ENCODE measurements around the gene RFX3. TPM values are rescaled to one million over a fixed set of nuclear protein-coding genes. Genes with fewer than 3 reads are reported as not detected.

The RFX3 gene
- polyA plus RNA-seq, 1 donor = 9.8 TPM

DNA sequence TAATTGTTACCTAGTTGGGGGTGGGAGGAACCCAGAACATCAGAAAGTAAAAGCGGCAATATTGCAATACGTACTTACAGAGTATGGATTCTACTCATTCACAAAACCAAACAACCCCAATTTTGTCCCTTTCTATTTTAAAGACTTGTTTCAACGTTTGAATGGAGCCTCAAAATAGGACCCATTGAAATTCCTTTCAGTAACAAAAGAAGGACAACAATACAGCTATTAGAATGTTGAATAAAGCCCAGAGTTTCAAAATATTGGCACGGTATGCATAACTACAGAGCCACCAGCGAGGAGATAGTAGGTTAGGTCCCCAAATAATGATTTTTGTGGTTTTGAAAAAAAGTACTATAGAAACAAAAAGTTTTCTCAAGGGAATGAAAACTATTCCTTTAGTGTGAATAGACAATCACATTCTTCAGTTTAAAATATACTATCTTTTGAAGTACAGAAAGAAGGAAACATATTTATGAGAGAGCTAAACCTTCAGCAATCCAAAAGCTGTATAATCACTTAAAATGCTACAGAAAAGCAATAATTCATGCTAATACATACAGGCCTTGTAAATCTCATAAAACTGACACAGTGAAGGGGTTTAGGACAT is 235.5 kb downstream of the RFX3 start:
- Histone ChIP-seq H3K4me1 (ENCODE audit: control insufficient read depth, insufficient read depth, low read length) (no peaks in the 10 kb centered on the region), H3K27me3 (ENCODE audit: control insufficient read depth, insufficient read depth, low read length) (no peaks in the 10 kb centered on the region), H3K36me3 (ENCODE audit: control insufficient read depth, insufficient read depth, low read length) (no peaks in the 10 kb centered on the region), H3K4me3 (ENCODE audit: low read length) (no peak overlapping the region), H3K9me3 (ENCODE audit: control insufficient read depth, low read depth, low read length) (no peaks in the 10 kb centered on the region), H3K27ac (ENCODE audit: low read length) (no peak overlapping the region)
- no peak for DNase-seq
- 100% methylated on average over 2 of the region's 5 CpGs for WGBS (ENCODE audit: insufficient coverage, low lambda C conversion rate)

DNA sequence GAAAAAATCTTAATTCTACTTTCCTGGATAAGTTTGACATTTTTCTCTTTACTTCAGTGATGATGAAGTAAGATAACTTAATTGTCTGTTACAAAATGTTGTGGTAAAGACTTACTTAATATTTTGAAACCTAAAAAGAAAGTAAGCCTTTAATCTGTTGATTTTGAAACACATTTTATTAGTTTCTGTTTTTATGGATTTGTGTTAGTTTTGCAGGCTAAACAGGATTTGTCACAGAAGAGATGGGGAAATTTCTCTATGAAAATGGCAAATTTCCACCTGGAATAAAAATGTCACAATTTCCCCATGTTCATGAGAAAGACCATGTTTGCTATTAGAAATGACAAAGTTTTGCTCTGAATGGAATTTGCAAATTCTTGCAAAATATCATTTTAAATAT is 237.1 kb downstream of the RFX3 start:
- no peaks in the 10 kb centered on the region for H3K9me3 ChIP-seq (ENCODE audit: control insufficient read depth, low read depth, low read length)
- no peaks in the 10 kb centered on the region for H3K36me3 ChIP-seq (ENCODE audit: control insufficient read depth, insufficient read depth, low read length)
- H3K27me3 ChIP-seq (ENCODE audit: control insufficient read depth, insufficient read depth, low read length) = no peaks in the 10 kb centered on the region
- no peaks in the 10 kb centered on the region for H3K4me1 ChIP-seq (ENCODE audit: control insufficient read depth, insufficient read depth, low read length)
- H3K27ac ChIP-seq (ENCODE audit: low read length) = no peak overlapping the region
- H3K4me3 ChIP-seq (ENCODE audit: low read length) = no peak overlapping the region
- no peak for DNase-seq

DNA sequence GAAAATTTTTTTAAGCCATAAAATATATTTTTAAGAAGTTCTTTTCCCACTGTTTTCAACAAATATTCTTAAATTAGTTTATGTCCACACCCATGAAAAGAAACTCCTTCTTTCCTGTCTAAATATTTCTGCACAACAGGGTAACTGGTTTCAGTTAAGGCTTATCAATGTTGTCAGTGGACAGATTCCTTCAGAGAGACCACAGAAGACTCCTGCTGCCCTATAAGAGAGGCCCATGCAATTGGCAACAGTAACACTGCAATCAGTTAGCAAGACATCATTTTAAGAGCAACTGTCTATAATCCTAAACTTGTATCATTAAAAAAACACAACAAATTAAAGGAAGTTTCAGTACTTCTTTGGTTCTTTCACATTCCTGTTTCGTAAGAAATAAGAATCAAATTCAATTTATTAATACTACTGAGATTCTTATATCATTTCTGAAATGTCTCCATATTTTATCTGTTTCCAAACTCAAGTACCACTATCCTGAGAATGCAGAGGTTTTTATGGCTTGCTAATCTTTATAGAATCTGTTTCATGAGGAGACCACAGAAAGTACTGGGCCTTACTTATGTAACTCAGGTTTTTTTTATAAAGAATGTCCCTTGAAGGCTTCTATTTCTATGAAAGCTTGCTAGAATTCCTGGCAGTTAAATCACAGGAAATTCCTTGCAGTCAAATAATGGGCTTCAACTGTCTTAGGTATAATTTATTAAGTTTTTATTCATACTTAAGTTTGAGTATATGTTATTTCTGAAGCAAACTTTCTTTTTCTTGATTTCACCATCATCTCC is 240.2 kb downstream of the RFX3 start:
- Histone ChIP-seq H3K27me3 (ENCODE audit: control insufficient read depth, insufficient read depth, low read length) (no peaks in the 10 kb centered on the region), H3K4me1 (ENCODE audit: control insufficient read depth, insufficient read depth, low read length) (no peaks in the 10 kb centered on the region), H3K36me3 (ENCODE audit: control insufficient read depth, insufficient read depth, low read length) (no peaks in the 10 kb centered on the region), H3K27ac (ENCODE audit: low read length) (no peak overlapping the region), H3K9me3 (ENCODE audit: control insufficient read depth, low read depth, low read length) (no peaks in the 10 kb centered on the region), H3K4me3 (ENCODE audit: low read length) (no peak overlapping the region)
- 100% methylated on average over 1 of the region's 1 CpG for WGBS (ENCODE audit: insufficient coverage, low lambda C conversion rate)
- no peak for DNase-seq

DNA sequence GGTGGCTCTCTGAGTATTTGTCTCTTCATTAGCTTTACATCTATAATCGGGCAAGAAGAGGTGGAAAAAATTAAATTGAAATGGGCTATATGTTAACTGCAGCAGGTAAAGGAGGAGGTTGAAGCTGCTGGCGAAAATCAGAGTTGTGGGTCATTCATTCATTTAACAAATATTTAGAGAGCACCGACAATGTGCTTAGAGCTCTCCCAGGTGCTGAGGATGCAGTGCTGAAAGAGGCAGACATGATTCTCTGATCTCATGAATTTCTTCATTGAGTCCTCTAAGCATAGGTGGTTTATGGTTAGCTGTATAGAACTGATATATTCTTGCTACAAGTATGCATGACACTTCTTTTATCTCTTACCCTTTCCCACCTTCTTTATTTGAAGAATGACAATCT is 243.4 kb downstream of the RFX3 start:
- H3K4me3 ChIP-seq (ENCODE audit: low read length) = no peak overlapping the region
- H3K27ac ChIP-seq (ENCODE audit: low read length) = no peak overlapping the region
- WGBS (ENCODE audit: insufficient coverage, low lambda C conversion rate) = no CpG with 5 or more reads among the region's 3 CpGs
- no peak for DNase-seq
- H3K27me3 ChIP-seq (ENCODE audit: control insufficient read depth, insufficient read depth, low read length) = no peaks in the 10 kb centered on the region
- H3K9me3 ChIP-seq (ENCODE audit: control insufficient read depth, low read depth, low read length) = no peaks in the 10 kb centered on the region
- no peaks in the 10 kb centered on the region for H3K36me3 ChIP-seq (ENCODE audit: control insufficient read depth, insufficient read depth, low read length)
- no peaks in the 10 kb centered on the region for H3K4me1 ChIP-seq (ENCODE audit: control insufficient read depth, insufficient read depth, low read length)

DNA sequence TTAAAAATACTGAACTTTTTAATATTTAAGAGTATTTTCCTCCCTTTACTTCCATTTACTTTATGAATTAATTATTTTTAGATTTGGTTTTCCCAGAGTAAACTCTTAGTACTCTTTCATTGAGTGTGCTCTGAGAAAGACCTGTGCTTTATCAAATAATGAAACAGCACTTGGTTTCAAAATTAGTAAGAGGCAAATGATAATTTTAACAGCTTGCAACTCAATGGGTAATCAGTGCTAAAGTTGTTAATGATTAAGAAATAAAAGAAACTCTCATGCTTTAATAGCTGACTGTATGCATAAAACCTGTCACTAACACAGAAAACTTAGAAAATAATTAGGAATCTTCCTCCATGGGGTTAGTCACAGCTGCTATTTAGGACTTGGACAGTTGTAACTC is 244.4 kb downstream of the RFX3 start:
- DNase-seq = no peak
- H3K9me3 ChIP-seq (ENCODE audit: control insufficient read depth, low read depth, low read length) = no peaks in the 10 kb centered on the region
- H3K4me3 ChIP-seq (ENCODE audit: low read length) = no peak overlapping the region
- no peak overlapping the region for H3K27ac ChIP-seq (ENCODE audit: low read length)
- H3K27me3 ChIP-seq (ENCODE audit: control insufficient read depth, insufficient read depth, low read length) = no peaks in the 10 kb centered on the region
- H3K4me1 ChIP-seq (ENCODE audit: control insufficient read depth, insufficient read depth, low read length) = no peaks in the 10 kb centered on the region
- no peaks in the 10 kb centered on the region for H3K36me3 ChIP-seq (ENCODE audit: control insufficient read depth, insufficient read depth, low read length)

DNA sequence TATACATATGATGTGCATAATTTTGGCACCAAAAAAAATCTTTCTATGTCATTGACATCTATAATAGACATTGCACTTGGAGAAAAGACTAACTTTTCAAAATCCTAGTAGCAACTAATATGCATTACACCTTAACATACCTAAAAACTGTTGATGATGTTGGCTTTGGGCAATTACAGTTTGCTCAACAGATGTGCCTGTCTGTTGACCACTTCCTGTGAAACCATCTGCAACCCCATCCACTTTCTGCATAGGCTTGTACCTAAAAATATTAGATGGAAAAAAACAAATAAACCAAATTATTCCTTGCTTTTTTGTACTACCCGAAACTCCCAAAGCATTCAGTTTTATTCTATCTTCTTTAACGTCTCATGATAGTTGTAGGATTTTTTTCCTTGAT is 248.6 kb downstream of the RFX3 start:
- 100% methylated on average over 2 of the region's 2 CpGs for WGBS (ENCODE audit: insufficient coverage, low lambda C conversion rate)
- Histone ChIP-seq H3K4me1 (ENCODE audit: control insufficient read depth, insufficient read depth, low read length) (no peaks in the 10 kb centered on the region), H3K4me3 (ENCODE audit: low read length) (no peak overlapping the region), H3K27ac (ENCODE audit: low read length) (no peak overlapping the region), H3K27me3 (ENCODE audit: control insufficient read depth, insufficient read depth, low read length) (no peaks in the 10 kb centered on the region), H3K36me3 (ENCODE audit: control insufficient read depth, insufficient read depth, low read length) (peaks cover 2% of the 10 kb centered on the region), H3K9me3 (ENCODE audit: control insufficient read depth, low read depth, low read length) (no peaks in the 10 kb centered on the region)
- DNase-seq = no peak

DNA sequence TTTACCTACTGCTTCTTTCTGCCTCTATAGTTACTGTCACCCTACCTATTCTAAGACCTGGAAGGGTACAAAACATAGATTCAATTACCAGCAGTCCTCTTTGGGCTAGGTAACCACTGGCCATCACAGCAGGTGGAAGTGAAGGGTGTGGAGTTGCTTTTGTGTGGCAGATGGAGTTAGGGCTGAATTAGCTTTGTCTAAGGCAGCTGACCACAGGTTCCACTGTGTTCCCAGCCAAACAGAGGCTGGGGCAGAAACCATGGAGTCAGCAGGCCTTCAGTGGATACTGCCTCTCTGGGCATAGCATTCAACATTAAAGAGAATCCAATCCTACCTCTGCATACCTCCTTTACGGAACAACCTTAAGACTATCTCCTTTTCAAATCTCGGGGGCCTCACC is 254.2 kb downstream of the RFX3 start:
- H3K27ac ChIP-seq (ENCODE audit: low read length) = no peak overlapping the region
- peaks cover 9% of the 10 kb centered on the region for H3K36me3 ChIP-seq (ENCODE audit: control insufficient read depth, insufficient read depth, low read length)
- no peaks in the 10 kb centered on the region for H3K4me1 ChIP-seq (ENCODE audit: control insufficient read depth, insufficient read depth, low read length)
- no peak overlapping the region for H3K4me3 ChIP-seq (ENCODE audit: low read length)
- no peaks in the 10 kb centered on the region for H3K27me3 ChIP-seq (ENCODE audit: control insufficient read depth, insufficient read depth, low read length)
- DNase-seq = no peak
- no peaks in the 10 kb centered on the region for H3K9me3 ChIP-seq (ENCODE audit: control insufficient read depth, low read depth, low read length)
- WGBS (ENCODE audit: insufficient coverage, low lambda C conversion rate) = 100% methylated on average over 2 of the region's 2 CpGs

DNA sequence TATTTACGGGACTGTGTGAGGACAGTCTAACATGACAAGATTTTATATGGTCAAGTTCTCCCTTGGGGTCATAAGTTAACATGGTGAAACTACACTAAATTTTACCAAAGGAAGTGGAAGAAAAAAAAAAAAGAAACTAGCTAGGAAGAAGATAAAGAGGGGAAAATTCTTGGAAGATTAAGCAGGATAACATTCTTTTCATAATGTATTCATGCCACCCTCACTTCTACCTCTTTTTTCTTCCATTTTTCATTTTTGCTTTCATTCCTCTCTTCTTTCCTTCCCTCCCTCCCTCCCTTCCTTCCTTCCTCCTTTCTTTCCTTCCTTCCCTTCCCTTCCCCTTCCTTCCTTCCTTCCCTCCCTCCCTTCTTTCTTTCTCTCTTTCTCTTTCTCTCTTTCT is 254.6 kb downstream of the RFX3 start:
- DNase-seq = no peak
- no peaks in the 10 kb centered on the region for H3K9me3 ChIP-seq (ENCODE audit: control insufficient read depth, low read depth, low read length)
- no CpG with 5 or more reads among the region's 1 CpG for WGBS (ENCODE audit: insufficient coverage, low lambda C conversion rate)
- H3K36me3 ChIP-seq (ENCODE audit: control insufficient read depth, insufficient read depth, low read length) = peaks cover 9% of the 10 kb centered on the region
- H3K4me1 ChIP-seq (ENCODE audit: control insufficient read depth, insufficient read depth, low read length) = no peaks in the 10 kb centered on the region
- no peak overlapping the region for H3K4me3 ChIP-seq (ENCODE audit: low read length)
- H3K27me3 ChIP-seq (ENCODE audit: control insufficient read depth, insufficient read depth, low read length) = no peaks in the 10 kb centered on the region
- H3K27ac ChIP-seq (ENCODE audit: low read length) = no peak overlapping the region

DNA sequence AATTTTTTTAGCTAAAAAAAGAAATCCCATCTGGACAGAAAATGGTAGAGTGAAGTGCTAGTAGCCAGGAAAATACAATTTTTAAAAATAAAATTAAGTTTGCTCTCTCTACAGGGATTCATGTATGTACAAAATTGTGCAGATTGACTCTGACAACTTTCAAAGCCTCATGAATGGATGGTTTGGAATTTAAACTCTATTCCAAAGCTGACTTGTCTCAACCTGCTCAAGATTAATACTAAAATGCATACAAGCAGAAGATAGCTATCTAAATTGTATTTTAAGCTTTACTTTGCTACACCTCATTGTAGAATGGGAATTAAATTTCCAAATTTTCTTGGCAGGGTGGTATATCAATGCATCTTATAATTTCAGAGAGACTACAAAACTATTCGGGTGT is 257.6 kb downstream of the RFX3 start:
- no peak overlapping the region for H3K27ac ChIP-seq (ENCODE audit: low read length)
- no peak overlapping the region for H3K4me3 ChIP-seq (ENCODE audit: low read length)
- H3K36me3 ChIP-seq (ENCODE audit: control insufficient read depth, insufficient read depth, low read length) = peaks cover 9% of the 10 kb centered on the region
- no peaks in the 10 kb centered on the region for H3K9me3 ChIP-seq (ENCODE audit: control insufficient read depth, low read depth, low read length)
- no peak for DNase-seq
- H3K4me1 ChIP-seq (ENCODE audit: control insufficient read depth, insufficient read depth, low read length) = no peaks in the 10 kb centered on the region
- no peaks in the 10 kb centered on the region for H3K27me3 ChIP-seq (ENCODE audit: control insufficient read depth, insufficient read depth, low read length)
- 100% methylated on average over 1 of the region's 1 CpG for WGBS (ENCODE audit: insufficient coverage, low lambda C conversion rate)

DNA sequence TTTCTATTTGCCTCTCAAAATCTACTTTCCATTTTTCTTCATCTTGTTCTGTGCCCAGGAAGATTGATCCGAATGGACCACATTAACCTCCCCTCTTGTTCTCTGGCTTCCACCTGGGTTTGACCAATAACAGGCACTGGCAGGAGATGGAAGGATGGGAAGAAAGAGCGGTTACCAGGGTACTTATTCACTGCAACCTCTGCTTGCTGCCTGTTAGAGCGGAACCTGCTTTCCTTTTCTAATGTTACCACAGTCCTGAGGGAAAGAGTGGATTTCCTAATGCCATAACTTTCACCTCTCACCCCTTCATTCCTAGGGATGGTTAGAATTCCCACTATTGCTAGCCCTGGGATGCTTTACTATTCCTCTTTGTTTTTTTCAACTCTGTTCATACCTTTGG is 262.1 kb downstream of the RFX3 start:
- DNase-seq = no peak
- H3K4me3 ChIP-seq (ENCODE audit: low read length) = no peak overlapping the region
- H3K36me3 ChIP-seq (ENCODE audit: control insufficient read depth, insufficient read depth, low read length) = peaks cover 2% of the 10 kb centered on the region
- no peaks in the 10 kb centered on the region for H3K4me1 ChIP-seq (ENCODE audit: control insufficient read depth, insufficient read depth, low read length)
- H3K27me3 ChIP-seq (ENCODE audit: control insufficient read depth, insufficient read depth, low read length) = no peaks in the 10 kb centered on the region
- WGBS (ENCODE audit: insufficient coverage, low lambda C conversion rate) = no CpG with 5 or more reads among the region's 3 CpGs
- H3K9me3 ChIP-seq (ENCODE audit: control insufficient read depth, low read depth, low read length) = no peaks in the 10 kb centered on the region
- no peak overlapping the region for H3K27ac ChIP-seq (ENCODE audit: low read length)

Measured in large intestine (tissue), 3 donors.